CD4-positive, alpha-beta T cell treated with Interleukin-1 beta for 1 hour (primary cell): ENCODE measurements around the gene COX20.

Experiments used
- DNase-seq, 2 donors: peaks; one replicate each; pipeline ENCODE4 v3.0.0-alpha.2; 2020 to 2022

Gene COX20

GRCh38 chr1:244881552-244882280, 46.3 kb downstream of the COX20 start:
- no peak for DNase-seq

DNA sequence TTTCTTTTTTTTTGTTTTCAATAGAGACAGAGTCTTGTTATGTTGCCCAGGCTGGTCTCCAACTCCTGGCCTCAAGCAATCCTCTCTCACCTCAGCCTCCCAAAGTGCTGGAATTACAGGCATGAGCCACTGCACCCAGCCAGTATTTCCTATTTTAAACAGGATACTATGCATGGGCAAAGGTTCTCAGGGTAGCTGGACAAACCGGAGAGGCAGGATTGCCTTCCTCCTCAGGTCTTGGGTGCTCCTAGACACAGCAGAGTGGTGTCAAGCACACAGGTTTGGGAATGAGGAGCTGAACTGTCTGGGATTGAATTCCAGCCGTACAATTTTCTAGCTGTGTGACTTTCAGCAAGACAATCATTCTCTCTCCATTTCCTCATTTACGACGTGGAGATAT, 51.8 kb downstream of the COX20 start:
- DNase-seq: no peak

DNA sequence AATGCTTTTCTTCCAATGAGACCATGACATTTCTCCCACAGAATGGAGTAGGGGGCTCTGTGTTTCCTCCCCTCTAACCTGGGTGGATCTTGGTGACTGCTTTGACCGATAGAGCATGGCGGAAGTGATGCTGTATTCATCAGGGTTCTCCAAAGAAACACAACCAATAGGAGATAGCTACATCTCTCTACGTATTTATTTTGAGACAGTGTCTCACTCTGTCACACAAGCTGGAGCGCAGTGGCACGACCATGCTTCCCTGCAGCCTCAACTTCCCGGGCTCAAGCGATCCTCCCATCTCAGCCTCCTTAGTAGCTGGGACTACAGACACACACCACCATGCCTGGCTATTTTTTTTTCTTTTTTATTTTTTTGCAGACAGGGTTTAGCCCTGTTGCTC, 58.4 kb downstream of the COX20 start:
- DNase-seq: no peak
